Heart right ventricle (tissue), 16 donors: Measurements from ENCODE around the gene PADI1. TPM values are rescaled to one million over a fixed set of nuclear protein-coding genes. Genes with fewer than 3 reads are reported as not detected.

Source experiments
- ATAC-seq, 8 donors: fragments of 200-7000 bp; cut with Tn5 transposase; one replicate each; pipeline ENCODE4 v1.9.1; 2020; ENCODE audit warnings: mild to moderate bottlenecking in 8 of 8, moderate library complexity in 8 of 8, moderate number of reproducible peaks in 1 of 8
- DNase-seq, 2 donors: peaks; one replicate each; pipeline ENCODE4 v3.0.0-alpha.2; 2020
- H3K27ac ChIP-seq, 10 donors: fragments of 200-600 bp; sonication (generic) in 2 of 10; one replicate each; pipeline versions ENCODE4 v1.5.0 to v1.8.0; 2020 to 2022; ENCODE audit warnings: mild to moderate bottlenecking in 3 of 10
- H3K27me3 ChIP-seq, 7 donors: fragments of 200-600 bp; one replicate each; pipeline ENCODE4 v1.8.0; 2021 to 2022; ENCODE audit warnings: mild to moderate bottlenecking in 2 of 7
- H3K36me3 ChIP-seq, 9 donors: fragments of 200-600 bp; sonication (generic) in 1 of 9; one replicate each; pipeline versions ENCODE4 v1.5.0 to v1.8.0; 2020 to 2022; ENCODE audit warnings: mild to moderate bottlenecking in 2 of 9
- H3K4me1 ChIP-seq, 9 donors: fragments of 200-600 bp; sonication (generic) in 1 of 9; one replicate each; pipeline versions ENCODE4 v1.5.0 to v1.8.0; 2020 to 2022; ENCODE audit warnings: mild to moderate bottlenecking in 4 of 9
- H3K4me3 ChIP-seq, 10 donors: fragments of 200-600 bp; sonication (generic) in 2 of 10; one replicate each; pipeline versions ENCODE4 v1.5.0 to v1.8.0; 2020 to 2022; ENCODE audit warnings: mild to moderate bottlenecking in 7 of 10, moderate library complexity in 2 of 10
- H3K9me3 ChIP-seq, 11 donors: fragments of 200-600 bp in 10 of 11; sonication (generic) in 2 of 11; one replicate each; pipeline versions ENCODE4 v1.5.0 to v1.8.0; 2013 to 2022; ENCODE audit warnings: mild to moderate bottlenecking in 2 of 11, control low read depth in 1 of 11, moderate library complexity in 1 of 11
- CTCF ChIP-seq, 9 donors: fragments of 200-600 bp; sonication (generic) in 2 of 9; IDR thresholded peaks; one replicate each; pipeline versions ENCODE4 v1.5.0 to v1.8.0; 2021 to 2022; ENCODE audit warnings: antibody characterized with exemption in 9 of 9, mild to moderate bottlenecking in 5 of 9, moderate library complexity in 1 of 9
- WGBS, 2 donors: extraction: QIAGEN DNeasy Blood & Tissue Kit; methylation state at CpG; one replicate each; pipeline ENCODE4 v1.1.7; 2013; ENCODE audit warnings: inconsistent platforms in 1 of 2; 5-methylcytosine and 5-hydroxymethylcytosine counted together
- intact Hi-C, 10 donors: fragments of 100-400 bp; cut with DNase I; formaldehyde crosslinking; loops; one replicate each; pipeline versions ENCODE4 v1.11.1 to v1.14.2; 2022
- polyA plus RNA-seq, 2 donors: library from polyadenylated mRNA; stranded (reverse); fragments of 200-250 nt; gene quantifications; one replicate each; pipeline ENCODE4 v1.2.3, GENCODE V29; 2013
- total RNA-seq, 10 donors: library from RNA; stranded (reverse); fragmentation: NEBNext Ultra II Directional in 3 of 10; extraction: Animal tissue kit (Norgen Biotek cat#: 25700) in 3 of 10; gene quantifications; one replicate each; pipeline versions ENCODE4 v1.2.1 to v1.2.4, GENCODE V29; 2021 to 2023
- donor health status: Arrhythmogenic right ventricular cardiomyopathy.
- donor health status: ischemic (EF 13 %, LVEDD 7.1; RV severe dilation, severe dysfunction).
- donor health status: healthy with polysubstance abuse.
- donor health status: DM: no; HTN: yes; CAD: no.
- donor health status: DM: no; HTN: no; CAD: no.
- donor health status: ischemic (EF 25% LVEDD 6.9; RV normal size, moderate dysfunction).
- donor health status: ischemic (EF 25% LVEDD 5.7; RV mildly dilated, moderate dysfunction).
- donor health status: healthy.
- donor health status: DM: yes; HTN: yes; CAD: no.
- donor health status: Ischemic cardiomyopathy.
- donor health status: ischemic (EF 35%, LVEDD 5.7; RV mildly dilated, moderate dysfunction).
- donor health status: nonischemic (EF 11% LVEDD 7.7; RV severe dilation, severe dysfunction).
- donor health status: DM: yes; HTN: yes; CAD: no.
- donor health status: PGD.
- donor health status: ischemic (EF 29% LVEDD 5.4; RV normal size, mild dysfunction).
- donor health status: nonischemic (EF 23%, LVEDD 6.1; RV moderate dilation, normal function).

PADI1 gene
- total and polyA plus RNA-seq, 12 donors: 0.01 TPM; not detected in 11

- H3K36me3 ChIP-seq: no peaks in the 10 kb centered on the region
- intact Hi-C loops: no loop called here
- peaks cover 0 to 54% (median 25%) of the 10 kb centered on the region in 7 donors for H3K27me3 ChIP-seq
- WGBS, 2 donors: 81 to 85% methylated on average over 7 of the region's 7 CpGs
- peaks cover 0 to 10% (median 0%) of the 10 kb centered on the region in 9 donors for H3K4me1 ChIP-seq
- no peak for TF ChIP-seq CTCF (IDR thresholded peaks at IDR 0.05)
- no peak for DNase-seq
- no peak overlapping the region for H3K27ac ChIP-seq
- H3K9me3 ChIP-seq: peaks cover 0 to 13% (median 0%) of the 10 kb centered on the region in 11 donors
- ATAC-seq: peak in 1 of 8 donors; percentile 27
- H3K4me3 ChIP-seq: no peak overlapping the region
Observed at GRCh38 chr1:17184161-17184665, 20.7 kb upstream of the PADI1 start.

DNA sequence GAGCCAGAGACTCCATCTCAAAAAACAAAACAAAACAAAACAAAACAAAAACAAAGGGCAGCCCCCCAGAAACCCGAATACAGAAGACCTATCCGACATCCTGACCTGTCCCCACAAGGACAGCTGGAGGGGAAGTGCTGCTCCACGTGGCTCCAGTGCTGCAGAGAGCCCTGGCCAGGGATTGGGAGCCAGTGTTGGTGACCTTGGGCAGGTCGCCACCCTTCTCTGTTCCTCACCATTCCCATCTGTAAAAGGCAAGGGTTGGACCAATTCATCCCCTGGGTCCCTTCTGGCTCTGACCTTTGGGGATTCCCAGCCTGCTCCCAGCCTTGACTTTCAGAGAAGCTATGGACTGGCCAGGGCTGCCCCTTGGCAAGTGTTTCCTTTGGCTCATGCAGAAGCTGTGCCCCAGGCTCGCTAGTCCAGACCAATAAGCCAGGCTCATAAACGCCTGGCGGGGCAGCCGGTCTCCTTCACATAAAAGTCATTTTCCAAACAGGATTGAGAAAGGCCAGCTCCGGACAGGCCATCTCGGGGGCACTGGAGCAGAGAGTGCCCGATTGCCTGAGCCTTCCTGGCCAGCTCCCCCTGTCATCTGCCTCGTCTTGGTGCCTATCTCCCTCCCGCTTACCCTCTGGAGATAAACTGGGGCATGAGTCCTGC is 20.0 kb upstream of the PADI1 start:
- DNase-seq: no peak
- WGBS, 2 donors: 71 to 78% methylated on average over 13 of the region's 13 CpGs
- Histone ChIP-seq H3K4me3 (no peak overlapping the region), H3K36me3 (no peaks in the 10 kb centered on the region), H3K4me1 (peaks cover 0 to 10% (median 0%) of the 10 kb centered on the region in 9 donors), H3K27ac (no peak overlapping the region), H3K9me3 (peaks cover 0 to 13% (median 0%) of the 10 kb centered on the region in 11 donors), H3K27me3 (peaks cover 0 to 47% (median 17%) of the 10 kb centered on the region in 7 donors)
- intact Hi-C loops: no loop called here
- ATAC-seq: peak in 1 of 8 donors; percentile 27
- TF ChIP-seq CTCF (IDR thresholded peaks at IDR 0.05): no peak

- Histone ChIP-seq H3K27me3 (peaks cover 0 to 44% (median 16%) of the 10 kb centered on the region in 7 donors), H3K9me3 (peaks cover 0 to 13% (median 0%) of the 10 kb centered on the region in 11 donors), H3K4me3 (no peak overlapping the region), H3K27ac (no peak overlapping the region), H3K4me1 (peaks cover 0 to 10% (median 0%) of the 10 kb centered on the region in 9 donors), H3K36me3 (no peaks in the 10 kb centered on the region)
- no peak for ATAC-seq
- no peak for DNase-seq
- no peak for TF ChIP-seq CTCF (IDR thresholded peaks at IDR 0.05)
- 84 to 86% methylated on average over 3 of the region's 3 CpGs for WGBS, 2 donors
- intact Hi-C loops: no loop called here
Observed at GRCh38 chr1:17185485-17185860, 19.5 kb upstream of the PADI1 start.

DNA sequence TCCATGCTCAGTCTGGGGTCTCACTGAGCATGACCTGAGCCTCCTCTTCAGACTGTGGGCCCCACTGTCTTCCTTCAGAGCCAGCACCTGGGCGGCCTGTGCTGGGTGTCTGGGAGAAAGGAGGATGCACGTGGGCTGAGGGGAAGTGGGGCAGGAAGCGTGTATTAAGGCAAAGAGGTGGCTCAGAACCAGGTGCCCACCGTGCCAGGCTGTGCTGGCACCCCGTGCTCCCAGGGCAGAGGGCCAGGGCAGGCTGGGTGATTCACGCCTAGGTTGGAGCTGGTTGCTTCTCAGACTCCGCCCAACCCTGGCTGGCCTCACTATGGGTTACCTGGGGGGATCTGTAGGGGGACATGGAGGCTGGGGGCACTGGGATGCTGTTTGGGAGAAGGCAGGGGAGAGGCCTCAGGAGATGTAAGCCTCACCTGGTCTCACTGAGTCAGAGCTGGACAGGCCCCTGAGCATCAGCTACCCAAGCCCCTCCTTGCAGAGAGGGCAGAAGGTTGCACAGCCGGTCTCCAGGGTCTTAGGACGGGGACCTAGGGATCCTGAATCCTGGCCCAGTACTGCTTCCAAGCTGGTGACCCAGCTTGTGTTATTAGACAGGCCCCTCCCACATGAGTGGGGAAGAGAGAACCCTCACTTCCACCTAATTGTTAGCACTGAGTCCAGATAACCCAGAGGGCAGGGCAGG is 18.6 kb upstream of the PADI1 start:
- H3K4me1 ChIP-seq: peaks cover 0 to 7% (median 0%) of the 10 kb centered on the region in 9 donors
- intact Hi-C loops: no loop called here
- 54 to 65% methylated on average over 9 of the region's 9 CpGs for WGBS, 2 donors
- no peak for DNase-seq
- no peak for ATAC-seq
- H3K27me3 ChIP-seq: peaks cover 0 to 45% (median 24%) of the 10 kb centered on the region in 7 donors
- H3K27ac ChIP-seq: no peak overlapping the region
- H3K4me3 ChIP-seq: no peak overlapping the region
- peaks cover 0 to 15% (median 0%) of the 10 kb centered on the region in 11 donors for H3K9me3 ChIP-seq
- no peaks in the 10 kb centered on the region for H3K36me3 ChIP-seq
- TF ChIP-seq CTCF (IDR thresholded peaks at IDR 0.05): no peak
